Tibial nerve (tissue), 4 donors: ENCODE results near the gene SLC16A12. TPM values are rescaled to one million over a fixed set of nuclear protein-coding genes. Genes with fewer than 3 reads are reported as not detected.

Experiments used
- DNase-seq, 2 donors: peaks; one replicate each; pipeline ENCODE4 v3.0.0-alpha.2; 2019; ENCODE audit warnings: low spot score in 2 of 2
- H3K27ac ChIP-seq, 4 donors: fragments of 200-600 bp; sonication (generic) in 3 of 4; one replicate each; pipeline ENCODE4 v1.5.1; 2017 to 2019; ENCODE audit warnings: mild to moderate bottlenecking in 1 of 4
- H3K27me3 ChIP-seq, 2 donors: fragments of 200-600 bp; sonication (generic) in 1 of 2; one replicate each; pipeline versions ENCODE4 v1.5.1 to v1.6.0; 2017 to 2019
- H3K36me3 ChIP-seq, 3 donors: fragments of 200-600 bp; sonication (generic); one replicate each; pipeline ENCODE4 v1.5.1; 2018 to 2019
- H3K4me1 ChIP-seq, 4 donors: fragments of 200-600 bp; sonication (generic) in 3 of 4; one replicate each; pipeline ENCODE4 v1.5.1; 2017 to 2019
- H3K4me3 ChIP-seq, 4 donors: fragments of 200-600 bp; sonication (generic) in 3 of 4; one replicate each; pipeline ENCODE4 v1.5.1; 2017 to 2019; ENCODE audit warnings: mild to moderate bottlenecking in 1 of 4, moderate library complexity in 1 of 4
- H3K9me3 ChIP-seq, 4 donors: fragments of 200-600 bp; sonication (generic) in 3 of 4; one replicate each; pipeline ENCODE4 v1.5.1; 2017 to 2019
- EP300 ChIP-seq, 2 donors: sonication (generic); formaldehyde crosslinking; IDR thresholded peaks; one replicate each; pipeline ENCODE4 v1.6.1; 2017; ENCODE audit warnings: antibody characterized with exemption in 2 of 2, mild to moderate bottlenecking in 1 of 2
- POLR2A ChIP-seq, 2 donors: fragments of 450-650 bp; IDR thresholded peaks; one replicate each; pipeline ENCODE4 v1.6.1; 2017; ENCODE audit warnings: antibody characterized with exemption in 2 of 2, mild to moderate bottlenecking in 2 of 2, moderate library complexity in 2 of 2
- WGBS, 2 donors: methylation state at CpG; one replicate each; pipeline ENCODE4 v1.1.5; 2018; 5-methylcytosine and 5-hydroxymethylcytosine counted together
- total RNA-seq, 4 donors: library from RNA; depleted of rRNA; stranded (reverse); fragments of >200 nt; gene quantifications; one replicate each; pipeline ENCODE4 v1.1.0, GENCODE V29; 2016
- TF ChIP-seq, protein P1 (sequence below), 5 experiments: fragments of 200-600 bp in 3 of 5; fragments of 450-650 bp in 2 of 5; sonication (generic) in 3 of 5; IDR thresholded peaks; one replicate each; pipeline ENCODE4 v1.5.1; 2016 to 2019; ENCODE audit warnings: antibody characterized with exemption in 5 of 5, mild to moderate bottlenecking in 3 of 5, moderate library complexity in 2 of 5

SLC16A12 gene
- total RNA-seq, 4 donors from 2014 or later = 25.8 to 45.4 (median 42.8) TPM

GRCh38 chr10:89565180-89565579 is 29.8 kb upstream of the SLC16A12 start:
- Histone ChIP-seq H3K9me3 (no peaks in the 10 kb centered on the region), H3K4me1 (peaks cover 0 to 8% (median 0%) of the 10 kb centered on the region in 4 donors), H3K36me3 (no peaks in the 10 kb centered on the region), H3K4me3 (no peak overlapping the region), H3K27ac (no peak overlapping the region), H3K27me3 (no peaks in the 10 kb centered on the region)
- DNase-seq = no peak
- TF ChIP-seq POLR2A (IDR thresholded peaks at IDR 0.05) = no peak
- TF ChIP-seq EP300 (IDR thresholded peaks at IDR 0.05) = no peak
- TF ChIP-seq, protein P1, sequence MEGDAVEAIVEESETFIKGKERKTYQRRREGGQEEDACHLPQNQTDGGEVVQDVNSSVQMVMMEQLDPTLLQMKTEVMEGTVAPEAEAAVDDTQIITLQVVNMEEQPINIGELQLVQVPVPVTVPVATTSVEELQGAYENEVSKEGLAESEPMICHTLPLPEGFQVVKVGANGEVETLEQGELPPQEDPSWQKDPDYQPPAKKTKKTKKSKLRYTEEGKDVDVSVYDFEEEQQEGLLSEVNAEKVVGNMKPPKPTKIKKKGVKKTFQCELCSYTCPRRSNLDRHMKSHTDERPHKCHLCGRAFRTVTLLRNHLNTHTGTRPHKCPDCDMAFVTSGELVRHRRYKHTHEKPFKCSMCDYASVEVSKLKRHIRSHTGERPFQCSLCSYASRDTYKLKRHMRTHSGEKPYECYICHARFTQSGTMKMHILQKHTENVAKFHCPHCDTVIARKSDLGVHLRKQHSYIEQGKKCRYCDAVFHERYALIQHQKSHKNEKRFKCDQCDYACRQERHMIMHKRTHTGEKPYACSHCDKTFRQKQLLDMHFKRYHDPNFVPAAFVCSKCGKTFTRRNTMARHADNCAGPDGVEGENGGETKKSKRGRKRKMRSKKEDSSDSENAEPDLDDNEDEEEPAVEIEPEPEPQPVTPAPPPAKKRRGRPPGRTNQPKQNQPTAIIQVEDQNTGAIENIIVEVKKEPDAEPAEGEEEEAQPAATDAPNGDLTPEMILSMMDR (IDR thresholded peaks at IDR 0.05) = no peak
- WGBS, 2 donors = 64 to 73% methylated on average over 1 of the region's 1 CpG

DNA sequence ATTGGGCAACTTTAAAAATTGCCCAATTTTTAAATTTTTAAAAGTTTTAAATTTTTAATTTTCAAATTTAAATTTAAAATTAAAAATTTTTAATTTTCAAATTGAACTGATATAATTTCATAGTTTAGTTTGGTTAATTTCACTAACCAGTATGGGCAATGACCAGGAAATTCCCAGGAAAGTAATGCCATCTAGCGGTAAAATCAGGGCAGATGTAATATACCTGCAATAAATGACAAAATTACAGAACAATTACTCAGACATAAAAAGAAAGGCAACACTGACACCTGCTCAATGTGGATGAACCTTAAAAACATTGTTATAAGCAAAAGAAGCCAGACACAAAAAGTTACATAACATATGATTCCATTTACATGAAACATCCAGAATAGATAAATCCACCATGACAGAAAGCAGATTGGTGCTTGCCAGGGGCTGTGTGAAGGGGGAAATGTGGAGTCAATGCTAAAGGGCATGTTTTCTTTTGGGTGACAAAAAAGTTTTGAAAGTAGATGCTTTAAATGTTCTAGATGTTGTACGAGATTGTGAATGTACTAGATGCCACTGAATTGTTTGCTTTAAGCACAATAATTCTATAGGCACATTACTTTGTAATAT is 28.6 kb upstream of the SLC16A12 start:
- Histone ChIP-seq H3K4me1 (peaks cover 0 to 8% (median 0%) of the 10 kb centered on the region in 4 donors), H3K9me3 (no peaks in the 10 kb centered on the region), H3K36me3 (no peaks in the 10 kb centered on the region), H3K27ac (no peak overlapping the region), H3K4me3 (no peak overlapping the region), H3K27me3 (no peaks in the 10 kb centered on the region)
- WGBS, 2 donors = 15 to 16% methylated on average over 2 of the region's 2 CpGs
- DNase-seq = peak in 1 of 2 donors; percentile 51
- TF ChIP-seq, protein P1 (IDR thresholded peaks at IDR 0.05) = peak; percentile 58 to 78 (median 72)
- TF ChIP-seq EP300 (IDR thresholded peaks at IDR 0.05) = no peak

DNA sequence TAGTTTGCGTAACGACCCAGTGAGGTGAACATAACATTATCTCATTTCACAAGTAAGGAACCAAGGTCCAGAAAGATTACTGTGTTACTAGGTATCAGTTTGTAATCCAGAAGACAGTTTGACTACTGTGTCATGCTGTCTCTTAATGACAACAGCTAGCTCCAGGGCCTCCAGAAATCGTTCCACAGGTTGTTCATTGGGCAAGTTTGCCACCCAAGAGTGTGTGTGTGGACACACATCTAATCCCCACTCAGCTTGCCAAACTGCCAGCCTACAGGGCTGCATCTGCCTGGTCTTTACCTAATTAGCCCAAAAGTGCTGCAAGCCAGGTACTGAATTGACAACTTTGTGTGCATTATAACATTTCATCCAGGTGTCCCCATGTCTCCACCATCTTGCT is 27.9 kb upstream of the SLC16A12 start:
- no peaks in the 10 kb centered on the region for H3K36me3 ChIP-seq
- 98 to 100% methylated on average over 3 of the region's 3 CpGs for WGBS, 2 donors
- TF ChIP-seq EP300 (IDR thresholded peaks at IDR 0.05) (no peak), POLR2A (IDR thresholded peaks at IDR 0.05) (no peak)
- TF ChIP-seq, protein P1 (IDR thresholded peaks at IDR 0.05) = no peak
- no peaks in the 10 kb centered on the region for H3K27me3 ChIP-seq
- H3K27ac ChIP-seq = no peak overlapping the region
- no peak overlapping the region for H3K4me3 ChIP-seq
- H3K9me3 ChIP-seq = no peaks in the 10 kb centered on the region
- peaks cover 0 to 8% (median 0%) of the 10 kb centered on the region in 4 donors for H3K4me1 ChIP-seq
- no peak for DNase-seq

- Histone ChIP-seq H3K4me3 (no peak overlapping the region), H3K9me3 (no peaks in the 10 kb centered on the region), H3K27me3 (no peaks in the 10 kb centered on the region), H3K36me3 (no peaks in the 10 kb centered on the region), H3K27ac (no peak overlapping the region), H3K4me1 (peaks cover 0 to 3% (median 0%) of the 10 kb centered on the region in 4 donors)
- TF ChIP-seq EP300 (IDR thresholded peaks at IDR 0.05) = no peak
- TF ChIP-seq, protein P1 (IDR thresholded peaks at IDR 0.05) = no peak
- TF ChIP-seq POLR2A (IDR thresholded peaks at IDR 0.05) = no peak
- WGBS, 2 donors = 82 to 94% methylated on average over 1 of the region's 1 CpG
- no peak for DNase-seq
Observed at GRCh38 chr10:89556600-89556999, 21.2 kb upstream of the SLC16A12 start.

DNA sequence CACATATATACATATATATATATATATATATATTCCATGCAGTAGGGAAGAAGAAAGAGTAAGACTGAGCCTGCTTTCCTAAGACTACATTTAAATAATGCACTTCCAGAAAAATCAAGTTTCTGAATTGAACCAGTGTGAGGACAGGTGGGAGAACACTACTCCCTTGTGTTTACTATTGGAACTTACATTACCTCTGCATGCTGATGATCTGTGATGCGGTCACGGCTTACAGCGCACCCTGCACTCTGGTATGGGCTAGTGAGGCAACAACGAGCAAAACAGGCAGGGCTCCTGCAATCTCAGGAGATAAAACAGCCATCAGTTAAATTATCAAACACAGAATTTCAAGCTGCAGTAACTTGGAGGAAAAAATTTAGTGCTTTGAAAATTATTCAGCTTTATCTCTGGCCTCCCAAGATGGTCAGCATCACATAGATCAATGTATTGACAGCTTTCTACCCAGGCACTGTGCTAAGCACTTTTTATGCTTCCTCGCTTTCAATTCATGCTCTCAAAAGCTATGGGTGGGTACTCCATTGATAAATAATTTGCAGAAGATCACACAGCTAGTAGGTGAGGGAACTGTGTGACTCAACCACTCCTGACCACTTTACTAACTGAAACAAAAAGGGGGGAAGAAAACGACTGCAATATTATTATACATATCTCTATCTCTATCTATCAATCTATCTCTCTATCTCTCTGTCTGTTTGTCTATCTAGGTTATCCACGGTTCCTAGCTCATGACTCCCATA is 20.5 kb upstream of the SLC16A12 start:
- H3K36me3 ChIP-seq = no peaks in the 10 kb centered on the region
- H3K9me3 ChIP-seq = no peaks in the 10 kb centered on the region
- no peak for DNase-seq
- 85 to 86% methylated on average over 7 of the region's 7 CpGs for WGBS, 2 donors
- H3K27me3 ChIP-seq = no peaks in the 10 kb centered on the region
- TF ChIP-seq POLR2A (IDR thresholded peaks at IDR 0.05) = no peak
- TF ChIP-seq, protein P1 (IDR thresholded peaks at IDR 0.05) = peak in 2 of 5 experiments; percentile 21 to 35
- no peak for TF ChIP-seq EP300 (IDR thresholded peaks at IDR 0.05)
- peaks cover 0 to 3% (median 0%) of the 10 kb centered on the region in 4 donors for H3K4me1 ChIP-seq
- no peak overlapping the region for H3K4me3 ChIP-seq
- no peak overlapping the region for H3K27ac ChIP-seq
